Mammary epithelial cell (primary cell): Measurements from ENCODE around the gene SNAP25.

ENCODE experiments used
- EZH2 ChIP-seq: IDR thresholded peaks from 2 replicates; pipeline ENCODE4 v1.6.1; 2012; ENCODE audit warnings: low read length, inconsistent platforms, borderline replicate concordance
- TF ChIP-seq, protein P1 (sequence below), 2 donors: IDR thresholded peaks in 1 of 2; conservative IDR thresholded peaks in 1 of 2; 2 replicates each; pipeline ENCODE4 v1.5.1; 2011 to 2012; ENCODE audit warnings: inconsistent platforms in 2 of 2, low read length in 2 of 2, mild to moderate bottlenecking in 2 of 2, control low read depth in 1 of 2, low read depth in 1 of 2; ENCODE audit not compliant: insufficient read depth in 1 of 2; ENCODE audit errors: extremely low read depth in 1 of 2

DNA sequence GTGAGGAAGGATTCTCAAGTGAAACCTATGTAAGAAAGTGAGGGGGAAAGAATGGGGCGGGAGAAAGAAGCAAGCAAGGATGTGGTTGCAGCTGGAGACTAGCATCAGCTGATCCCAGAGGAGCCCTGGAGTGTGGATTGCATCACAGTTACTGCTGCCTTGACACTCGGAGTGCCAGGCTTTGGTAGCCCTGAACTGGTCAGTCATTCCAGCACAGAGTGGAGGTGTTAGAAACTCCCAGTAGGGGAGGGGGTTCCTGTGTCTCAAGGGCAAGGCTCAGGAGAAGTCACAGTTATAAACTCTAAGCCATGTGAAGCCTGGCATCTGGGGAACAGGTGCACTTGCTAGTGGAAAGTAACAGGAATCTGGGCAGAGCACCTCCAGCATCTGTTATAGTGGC lies 23.5 kb downstream of the SNAP25 start:
- TF ChIP-seq, protein P1, sequence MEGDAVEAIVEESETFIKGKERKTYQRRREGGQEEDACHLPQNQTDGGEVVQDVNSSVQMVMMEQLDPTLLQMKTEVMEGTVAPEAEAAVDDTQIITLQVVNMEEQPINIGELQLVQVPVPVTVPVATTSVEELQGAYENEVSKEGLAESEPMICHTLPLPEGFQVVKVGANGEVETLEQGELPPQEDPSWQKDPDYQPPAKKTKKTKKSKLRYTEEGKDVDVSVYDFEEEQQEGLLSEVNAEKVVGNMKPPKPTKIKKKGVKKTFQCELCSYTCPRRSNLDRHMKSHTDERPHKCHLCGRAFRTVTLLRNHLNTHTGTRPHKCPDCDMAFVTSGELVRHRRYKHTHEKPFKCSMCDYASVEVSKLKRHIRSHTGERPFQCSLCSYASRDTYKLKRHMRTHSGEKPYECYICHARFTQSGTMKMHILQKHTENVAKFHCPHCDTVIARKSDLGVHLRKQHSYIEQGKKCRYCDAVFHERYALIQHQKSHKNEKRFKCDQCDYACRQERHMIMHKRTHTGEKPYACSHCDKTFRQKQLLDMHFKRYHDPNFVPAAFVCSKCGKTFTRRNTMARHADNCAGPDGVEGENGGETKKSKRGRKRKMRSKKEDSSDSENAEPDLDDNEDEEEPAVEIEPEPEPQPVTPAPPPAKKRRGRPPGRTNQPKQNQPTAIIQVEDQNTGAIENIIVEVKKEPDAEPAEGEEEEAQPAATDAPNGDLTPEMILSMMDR (conservative IDR thresholded peaks at IDR 0.05 in 1 of 2, IDR thresholded peaks at IDR 0.05 in 1 of 2; ENCODE audit: extremely low read depth in 1 of 2, insufficient read depth in 1 of 2, low read depth in 1 of 2, low read length in 2 of 2), result no peak
- TF ChIP-seq EZH2, result no peak
